DND-41 (cell line): ENCODE results near the gene SEC23IP.
"Not testable (repeated sequence)": the region's sequence is repeated elsewhere in the genome, so short reads cannot be mapped to it uniquely, and the experiment has no call there.

ENCODE experiments used
- ATAC-seq: fragments of 200-7000 bp; cut with Tn5 transposase; 3 replicates; pipeline ENCODE4 v1.9.1; 2021; ENCODE audit warnings: low read depth; ENCODE audit not compliant: insufficient read depth
- DNase-seq: peaks from one replicate; pipeline ENCODE4 v3.0.0-alpha.2; 2020
- H2AFZ ChIP-seq: 2 replicates; pipeline ENCODE4 v1.6.0; 2012; ENCODE audit warnings: low read depth, low read length
- H3K27ac ChIP-seq: 2 replicates; pipeline ENCODE4 v1.5.1; 2012; ENCODE audit warnings: low read length, inconsistent platforms
- H3K27me3 ChIP-seq: fragments of 200-600 bp; sonication (generic); 2 replicates; pipeline ENCODE4 v1.6.0; 2012; ENCODE audit warnings: low read length, mild to moderate bottlenecking, inconsistent platforms; ENCODE audit not compliant: insufficient read depth, poor library complexity
- H3K36me3 ChIP-seq: 2 replicates; pipeline ENCODE4 v1.5.1; 2012; ENCODE audit warnings: low read length, inconsistent platforms; ENCODE audit not compliant: insufficient read depth
- H3K4me1 ChIP-seq: 2 replicates; pipeline ENCODE4 v1.5.1; 2012; ENCODE audit warnings: mild to moderate bottlenecking, low read length; ENCODE audit not compliant: insufficient read depth
- H3K4me2 ChIP-seq: 2 replicates; pipeline ENCODE4 v1.6.0; 2012; ENCODE audit warnings: mild to moderate bottlenecking, moderate library complexity, low read length, inconsistent platforms; ENCODE audit not compliant: insufficient read depth
- H3K4me3 ChIP-seq, 2 experiments: fragments of 200-600 bp in 1 of 2; shearing (Covaris generic) in 1 of 2; 2 replicates each; pipeline ENCODE4 v1.5.1; 2012 to 2016; ENCODE audit warnings: inconsistent platforms in 2 of 2, low read length in 2 of 2, mild to moderate bottlenecking in 2 of 2, low read depth in 1 of 2, moderate library complexity in 1 of 2
- H3K79me2 ChIP-seq: 2 replicates; pipeline ENCODE4 v1.6.0; 2012; ENCODE audit warnings: low read length, inconsistent platforms; ENCODE audit not compliant: insufficient read depth
- H3K9ac ChIP-seq: 2 replicates; pipeline ENCODE4 v1.6.0; 2012; ENCODE audit warnings: low read depth, mild to moderate bottlenecking, inconsistent platforms, low read length, moderate library complexity
- H3K9me3 ChIP-seq: 2 replicates; pipeline ENCODE4 v1.5.1; 2012; ENCODE audit warnings: low read length, moderate library complexity, mild to moderate bottlenecking, inconsistent platforms; ENCODE audit not compliant: insufficient read depth, severe bottlenecking
- H4K20me1 ChIP-seq: 2 replicates; pipeline ENCODE4 v1.6.0; 2012; ENCODE audit warnings: low read length; ENCODE audit not compliant: insufficient read depth
- CTCF ChIP-seq: IDR thresholded peaks from 2 replicates; pipeline ENCODE4 v1.5.1; 2012; ENCODE audit warnings: borderline replicate concordance, low read length, moderate library complexity, mild to moderate bottlenecking; ENCODE audit not compliant: poor library complexity, severe bottlenecking; ENCODE audit errors: extremely low read depth
- EZH2 ChIP-seq: IDR thresholded peaks from 3 replicates; pipeline ENCODE4 v1.6.1; 2012; ENCODE audit warnings: borderline replicate concordance, low read depth, mild to moderate bottlenecking, moderate library complexity, low read length, inconsistent platforms; ENCODE audit not compliant: severe bottlenecking

The SEC23IP gene

GRCh38 chr10:119867317-119867716 lies 25.2 kb upstream of the SEC23IP start:
- Histone ChIP-seq H3K4me1 (peaks cover 33% of the 10 kb centered on the region), H3K36me3 (peaks cover 40% of the 10 kb centered on the region), H3K9ac (no peak overlapping the region), H4K20me1 (peaks cover 88% of the 10 kb centered on the region), H3K4me3 (no peak overlapping the region), H3K27me3 (no peaks in the 10 kb centered on the region), H3K9me3 (peaks cover 12% of the 10 kb centered on the region), H3K79me2 (peaks cover 100% of the 10 kb centered on the region), H3K27ac (no peak overlapping the region), H3K4me2 (no peak overlapping the region), H2AFZ (no peak overlapping the region)
- ATAC-seq: no peak
- TF ChIP-seq EZH2: no peak
- TF ChIP-seq CTCF: no peak
- no peak for DNase-seq

DNA sequence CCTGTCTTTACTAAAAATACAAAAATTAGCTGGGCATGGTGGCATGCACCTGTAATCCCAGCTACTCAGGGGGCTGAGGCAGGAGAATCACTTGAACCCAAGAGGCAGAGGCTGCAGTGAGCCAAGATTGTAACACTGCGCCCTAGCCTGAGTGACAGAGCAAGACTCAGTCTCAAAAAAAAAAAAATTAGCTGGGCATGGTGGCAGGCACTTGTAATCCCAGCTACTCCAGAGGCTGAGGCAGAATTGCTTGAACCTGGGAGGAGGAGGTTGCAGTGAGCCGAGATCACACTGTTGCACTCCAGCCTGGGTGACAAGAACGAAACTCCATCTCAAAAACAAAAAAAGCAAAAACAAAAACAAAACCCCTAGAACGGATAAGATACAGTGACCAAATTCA lies 23.1 kb upstream of the SEC23IP start:
- H4K20me1 ChIP-seq: peaks cover 72% of the 10 kb centered on the region
- H3K9ac ChIP-seq, H3K27ac ChIP-seq, ATAC-seq, H2AFZ ChIP-seq, H3K27me3 ChIP-seq, DNase-seq, H3K9me3 ChIP-seq: not testable (repeated sequence)
- peaks cover 95% of the 10 kb centered on the region for H3K79me2 ChIP-seq
- peaks cover 33% of the 10 kb centered on the region for H3K36me3 ChIP-seq
- H3K4me2 ChIP-seq: peak overlapping the region; percentile 90
- H3K4me1 ChIP-seq: peaks cover 46% of the 10 kb centered on the region
- H3K4me3 ChIP-seq: peak overlapping the region in 1 of 2 experiments; percentile 31; a peak in 1 of 4 replicates

GRCh38 chr10:119871881-119872609 lies 20.5 kb upstream of the SEC23IP start:
- Histone ChIP-seq H3K36me3 (peaks cover 11% of the 10 kb centered on the region), H3K27me3 (no peaks in the 10 kb centered on the region), H3K4me2 (peak overlapping the region; percentile 90), H4K20me1 (peaks cover 50% of the 10 kb centered on the region), H3K4me1 (peaks cover 46% of the 10 kb centered on the region), H3K9me3 (no peaks in the 10 kb centered on the region), H3K27ac (peak overlapping the region; percentile 94), H3K79me2 (peaks cover 68% of the 10 kb centered on the region), H3K4me3 (peak overlapping the region; percentile 49 to 66), H2AFZ (peak overlapping the region; percentile 99), H3K9ac (peak overlapping the region; percentile 89)
- TF ChIP-seq CTCF: no peak
- no peak for TF ChIP-seq EZH2
- peak; percentile 77 for DNase-seq
- peak; percentile 47 for ATAC-seq

DNA sequence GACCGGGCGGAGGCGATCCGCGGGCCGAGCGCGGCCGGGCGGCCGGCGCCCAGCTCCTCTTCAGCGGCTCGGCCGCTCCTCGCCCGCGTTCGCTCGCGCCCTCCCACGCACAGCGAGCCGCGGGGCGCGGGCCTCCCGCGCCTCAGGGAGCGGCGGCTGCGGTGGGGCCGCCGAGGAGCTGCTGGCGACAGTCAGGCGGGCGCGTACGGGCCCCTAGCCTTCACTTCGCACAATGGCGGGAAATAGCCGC lies 20.0 kb upstream of the SEC23IP start, which contains the start of gene MCMBP:
TSS of gene MCMBP (minus strand) at position 234 of the 250 bp plus-strand sequence. CDS start 259 bp downstream, outside the sequence.
- DNase-seq (no peak), ATAC-seq (no peak)
- peak within 1 kb of the TSS; percentile 99 for H2AFZ ChIP-seq
- peak within 1 kb of the TSS; percentile 89 for H3K9ac ChIP-seq
- no peaks in the 10 kb centered on the region for H3K27me3 ChIP-seq
- peaks cover 46% of the 10 kb centered on the region for H3K4me1 ChIP-seq
- peaks cover 46% of the 10 kb centered on the region for H4K20me1 ChIP-seq
- H3K36me3 ChIP-seq: peaks cover 6% of the 10 kb centered on the region
- H3K4me3 ChIP-seq: peak within 1 kb of the TSS; percentile 49 to 66
- no peaks in the 10 kb centered on the region for H3K9me3 ChIP-seq
- H3K4me2 ChIP-seq: peak within 1 kb of the TSS; percentile 90
- no peak for TF ChIP-seq CTCF
- TF ChIP-seq EZH2: no peak
- H3K27ac ChIP-seq: peak within 1 kb of the TSS; percentile 94
- H3K79me2 ChIP-seq: peaks cover 63% of the 10 kb centered on the region
